HG03521 (cell line): ENCODE results near the gene YEATS4.

Experiments used
- ATAC-seq: cut with Tn5 transposase; IDR thresholded peaks from one replicate; pipeline ENCODE4 v1.9.1; 2021; ENCODE audit warnings: mild to moderate bottlenecking, moderate library complexity; ENCODE audit not compliant: unreplicated experiment

The YEATS4 gene

GRCh38 chr12:69389831-69390230, 30.3 kb downstream of the YEATS4 start:
- ATAC-seq, result no peak

DNA sequence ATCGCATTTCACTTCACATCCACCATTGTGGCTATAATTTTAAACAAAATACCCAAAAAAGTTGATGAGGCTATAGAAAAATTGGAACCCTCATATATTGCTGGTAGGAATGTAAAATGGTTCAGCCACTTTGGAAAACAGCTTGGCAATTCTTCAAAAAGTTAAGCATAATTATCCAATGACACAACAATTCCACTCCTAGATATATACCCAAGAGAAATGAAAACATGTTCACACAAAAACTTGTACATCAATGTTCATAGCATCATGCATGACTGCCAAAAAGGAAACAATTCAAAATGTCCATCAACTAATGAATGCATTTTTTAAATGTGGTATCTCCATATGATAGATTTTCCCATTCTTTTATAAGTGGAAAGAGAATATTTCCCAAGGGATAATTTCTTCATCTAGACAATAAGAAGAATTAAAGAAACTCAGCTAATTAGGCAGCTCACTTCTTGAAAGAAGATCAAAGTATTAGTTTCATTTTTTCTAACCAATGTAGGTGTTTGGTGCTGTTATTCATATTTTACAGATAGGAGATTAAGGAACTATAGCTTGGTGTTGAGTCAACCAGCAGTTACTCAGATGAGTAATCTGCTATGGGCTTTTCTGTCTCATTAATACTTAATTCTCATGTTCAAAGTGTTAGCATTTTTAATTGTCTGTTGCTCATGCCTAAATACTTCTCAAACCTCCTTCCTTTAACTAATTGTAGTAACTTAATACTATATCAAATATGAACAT, 32.8 kb downstream of the YEATS4 start:
- ATAC-seq, result peak; percentile 48

DNA sequence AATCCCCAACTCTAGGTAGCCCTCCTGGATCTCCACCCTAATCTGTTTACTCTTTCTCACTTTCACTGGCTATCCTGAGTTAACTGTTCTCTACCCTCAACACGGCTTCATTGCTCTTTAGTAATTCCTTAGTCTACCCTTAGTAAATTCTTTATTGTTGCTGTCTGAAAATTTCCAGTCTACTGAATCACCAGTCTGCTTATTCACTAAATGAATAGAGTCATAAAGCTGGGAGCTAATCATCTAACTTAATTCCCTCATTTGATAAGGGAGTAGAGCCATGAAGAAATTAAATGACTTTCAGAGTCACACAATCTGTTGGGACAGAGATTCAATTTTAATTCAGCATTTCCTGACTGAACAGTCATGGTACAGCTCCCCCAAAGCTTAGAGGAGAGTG, 36.5 kb downstream of the YEATS4 start:
- no peak for ATAC-seq

GRCh38 chr12:69396963-69397362, 37.4 kb downstream of the YEATS4 start:
- no peak for ATAC-seq

DNA sequence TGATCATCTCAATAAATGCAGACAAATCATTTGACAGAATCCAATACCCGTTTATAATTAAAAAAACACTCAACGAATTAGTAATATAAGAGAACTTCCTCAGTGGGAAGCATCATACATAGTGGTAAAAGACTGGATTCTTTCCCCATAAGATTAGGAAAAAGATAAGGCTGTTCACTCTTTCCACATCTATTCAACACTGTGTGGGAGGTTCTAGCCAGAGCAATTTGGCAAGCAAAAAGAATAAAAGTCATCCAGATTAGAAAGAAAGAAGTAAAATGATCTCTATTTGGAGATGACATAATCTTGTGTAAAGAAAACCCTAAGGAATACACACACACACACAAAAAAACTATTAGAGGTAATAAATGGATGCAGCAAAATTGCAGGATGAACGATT, 38.4 kb downstream of the YEATS4 start:
- no peak for ATAC-seq

DNA sequence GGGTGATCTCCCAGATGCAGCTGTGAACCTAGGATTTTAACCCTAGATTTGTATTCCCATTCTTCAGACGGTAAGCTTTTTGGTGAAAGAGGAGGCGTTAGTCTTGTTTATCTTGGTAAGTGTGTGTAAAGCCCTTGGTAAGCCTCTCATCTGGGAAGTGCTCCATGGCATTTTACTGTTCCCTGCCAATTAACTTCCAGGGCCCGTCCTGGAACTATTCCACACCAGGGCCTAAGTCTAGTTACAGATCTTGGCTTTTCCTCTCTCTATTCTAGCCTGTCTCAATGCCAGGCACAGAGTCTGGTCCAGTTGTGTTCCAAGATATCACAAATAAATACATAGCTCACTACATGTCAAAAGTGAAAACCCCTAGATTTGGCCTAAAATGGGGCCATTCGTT, 42.4 kb downstream of the YEATS4 start:
- no peak for ATAC-seq

- no peak for ATAC-seq
Measured at GRCh38 chr12:69404851-69405565, 45.5 kb downstream of the YEATS4 start.

DNA sequence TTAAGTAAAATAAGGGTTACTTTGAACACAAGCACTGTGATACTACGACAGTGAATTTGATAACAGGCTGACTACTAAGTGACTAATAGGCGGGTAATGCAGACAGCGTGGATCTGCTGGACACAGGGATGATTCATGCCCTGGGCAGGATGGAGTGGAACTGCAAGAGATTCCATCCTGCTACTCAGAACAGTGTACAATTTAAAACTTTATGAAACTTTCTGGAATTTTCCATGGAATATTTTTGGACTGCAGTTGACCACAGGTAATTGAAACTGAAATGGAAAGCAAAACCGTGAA, 46.0 kb downstream of the YEATS4 start:
- ATAC-seq, result no peak

DNA sequence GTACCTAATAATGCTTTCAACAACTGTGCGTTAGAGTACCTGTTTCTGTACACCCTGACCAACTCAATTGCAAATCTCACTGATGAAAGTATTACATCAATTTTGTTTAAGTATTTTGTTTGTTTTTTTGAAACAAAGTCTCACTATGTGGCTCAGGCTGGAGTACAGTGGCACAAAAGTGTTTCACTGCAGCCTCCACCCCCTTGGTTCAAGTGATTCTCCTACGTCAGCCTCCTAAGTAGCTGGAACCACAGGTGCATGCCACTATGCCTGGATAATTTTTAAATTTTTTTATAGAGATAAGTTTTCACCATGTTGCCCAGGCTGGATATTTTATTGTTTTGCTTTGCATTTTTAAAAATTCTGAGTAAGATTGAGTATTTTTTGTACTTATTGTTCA, 46.7 kb downstream of the YEATS4 start:
- no peak for ATAC-seq

DNA sequence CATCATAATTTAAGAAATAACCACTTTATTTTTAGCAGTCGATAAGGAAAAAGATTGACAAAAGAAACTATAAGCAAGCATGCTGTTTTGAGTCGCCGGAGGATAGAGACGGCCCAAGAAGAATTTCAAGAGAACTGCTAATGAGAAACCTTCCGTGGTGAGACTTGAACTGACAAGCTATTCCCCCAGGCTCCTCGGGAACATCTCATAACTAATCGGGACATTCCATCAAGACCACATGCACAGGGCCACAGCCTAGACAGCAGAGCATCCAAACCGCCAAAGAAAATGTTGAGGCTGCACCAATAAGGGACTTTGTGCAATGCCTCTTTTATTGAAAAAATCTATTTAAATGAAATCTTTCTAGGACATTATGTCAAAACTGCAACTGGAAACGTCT, 51.0 kb downstream of the YEATS4 start:
- ATAC-seq, result no peak

DNA sequence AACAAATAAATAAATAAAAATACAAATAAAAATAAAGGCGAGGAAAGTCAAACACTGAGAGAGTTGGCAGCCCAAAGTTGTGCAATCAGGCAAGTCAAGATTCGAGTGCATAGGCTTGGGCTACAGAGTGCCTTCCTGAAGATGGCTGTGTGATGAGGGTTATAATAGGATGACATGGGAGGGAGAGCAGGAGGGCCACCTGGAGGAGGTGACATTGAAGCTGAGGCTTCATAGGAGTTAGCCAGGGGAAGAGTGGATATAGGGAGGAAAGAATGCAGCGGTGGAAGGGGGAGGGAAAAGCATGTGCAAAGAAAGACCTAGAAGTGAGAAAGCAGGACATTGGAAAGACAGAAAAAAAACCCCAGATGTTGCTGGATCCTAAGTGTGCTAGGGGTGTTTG, 53.1 kb downstream of the YEATS4 start:
- no peak for ATAC-seq

- ATAC-seq, result no peak
Measured at GRCh38 chr12:69415471-69416275, 56.1 kb downstream of the YEATS4 start.

DNA sequence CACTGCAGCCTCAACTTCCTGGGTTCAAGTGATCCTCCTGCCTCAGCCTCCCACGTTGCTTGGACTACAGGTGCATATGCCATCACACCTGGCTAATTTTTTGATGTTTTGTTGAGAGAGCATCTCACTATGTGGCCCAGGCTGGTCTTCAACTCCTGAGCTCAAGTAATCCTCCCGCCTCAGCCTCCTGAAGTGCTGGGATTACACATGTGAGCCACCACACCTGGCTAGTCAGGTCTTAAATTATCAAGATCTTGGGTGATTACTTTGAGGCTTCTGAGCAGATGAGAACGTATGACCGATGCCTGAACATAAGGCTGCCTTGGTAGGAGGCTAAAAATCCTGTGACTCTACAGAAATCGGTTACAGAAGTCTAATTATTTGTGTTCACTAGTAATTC, 57.7 kb downstream of the YEATS4 start:
- no peak for ATAC-seq

DNA sequence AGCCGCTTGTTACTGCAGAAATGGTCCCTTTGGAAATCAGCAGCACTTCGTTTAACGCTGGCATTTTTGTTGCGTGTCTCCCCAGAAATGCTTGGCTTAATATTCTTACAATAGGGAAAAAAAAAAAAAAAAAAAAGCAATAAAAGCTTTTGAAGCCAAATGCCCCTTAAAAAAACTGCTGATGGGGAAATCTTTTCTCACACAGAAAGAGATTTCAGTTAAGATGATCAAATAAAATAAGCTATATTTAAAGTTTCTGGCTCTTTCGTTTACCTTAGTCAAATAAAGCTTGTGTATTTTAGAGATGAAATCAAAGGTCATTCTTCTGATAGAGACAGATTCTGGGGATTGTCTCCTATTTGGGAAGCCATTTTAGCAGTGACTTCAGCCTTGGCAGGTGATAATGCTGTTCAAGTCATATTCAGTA, 58.2 kb downstream of the YEATS4 start:
- no peak for ATAC-seq

GRCh38 chr12:69419701-69420100, 60.2 kb downstream of the YEATS4 start:
- ATAC-seq, result no peak

GRCh38 chr12:69421548-69421947, 62.0 kb downstream of the YEATS4 start:
- no peak for ATAC-seq

DNA sequence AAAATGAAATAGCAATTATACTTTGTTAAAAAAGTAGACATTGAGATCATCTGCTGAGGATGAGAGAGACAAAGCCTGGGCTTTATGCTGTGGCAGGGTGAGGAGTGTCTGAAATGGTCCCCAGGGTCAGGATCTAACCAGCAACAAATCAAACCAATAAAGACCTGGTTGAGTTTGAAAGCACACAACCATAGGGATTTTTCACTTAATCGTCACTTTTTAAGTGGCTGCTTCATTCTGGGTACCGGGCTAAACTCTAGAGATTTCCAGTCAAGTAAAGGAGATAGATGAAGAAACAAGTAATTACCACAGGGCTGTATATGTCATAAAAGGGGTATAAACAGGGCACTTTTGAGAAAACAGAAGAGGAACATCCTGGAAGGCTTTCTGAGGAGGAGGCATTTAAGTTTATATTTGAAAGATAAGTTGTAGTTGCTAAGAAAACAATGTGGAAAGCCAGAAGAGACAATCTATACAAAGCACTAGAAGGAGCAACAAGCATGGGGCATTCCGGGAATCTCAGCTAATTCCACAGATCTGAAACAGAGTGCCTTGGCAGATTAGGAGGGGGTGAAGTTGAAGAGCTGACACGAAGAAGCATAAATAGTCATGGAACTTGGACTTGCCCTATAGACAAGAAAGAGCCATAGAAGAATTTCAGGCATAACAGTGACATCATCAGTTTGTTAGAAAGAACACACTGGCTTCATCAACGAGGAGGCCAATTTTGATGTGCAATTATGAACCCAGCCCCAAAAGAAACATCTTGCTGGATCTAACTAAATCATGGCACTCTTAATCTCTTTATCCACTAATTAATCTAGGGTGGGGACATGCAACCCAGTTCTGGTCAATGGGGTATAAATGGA, 63.7 kb downstream of the YEATS4 start:
- ATAC-seq, result no peak

GRCh38 chr12:69425417-69425816, 65.9 kb downstream of the YEATS4 start:
- no peak for ATAC-seq

GRCh38 chr12:69428351-69429073, 69.0 kb downstream of the YEATS4 start:
- no peak for ATAC-seq

DNA sequence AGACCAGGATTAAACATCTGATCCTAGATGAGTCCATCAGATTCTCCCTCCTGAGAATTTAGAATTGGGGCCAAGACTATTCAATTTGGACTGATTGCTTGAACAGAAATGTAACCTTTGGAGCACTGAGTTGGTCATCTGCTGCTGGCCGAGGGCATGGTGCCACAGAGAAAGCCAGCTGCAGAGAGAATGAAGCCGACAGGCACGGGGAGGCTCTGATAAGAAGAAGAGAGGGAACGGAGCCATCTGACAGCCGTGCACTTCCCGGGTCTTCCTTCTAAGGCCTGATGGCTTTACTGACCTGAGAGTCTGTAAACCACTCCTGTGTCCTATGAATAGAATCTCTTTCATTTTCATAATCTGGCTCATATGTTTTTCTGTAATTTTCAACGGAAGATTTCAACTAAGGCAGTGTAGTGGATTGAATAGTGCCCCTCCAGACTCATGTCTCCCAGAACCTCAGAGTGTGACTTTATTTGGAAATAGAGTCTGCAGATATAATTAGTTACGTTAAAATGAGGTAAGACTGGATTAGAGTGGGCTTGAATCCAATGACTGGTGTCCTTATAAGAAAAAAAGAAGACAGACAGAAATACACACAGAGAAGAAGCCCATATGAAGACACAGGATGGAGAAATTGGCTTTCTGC, 71.5 kb downstream of the YEATS4 start:
- no peak for ATAC-seq
